Measurements from ENCODE around the gene TARBP2.

- TF ChIP-seq EP300 (IDR thresholded peaks at IDR 0.05) (no peak), CTCF (IDR thresholded peaks at IDR 0.05) (no peak)
These were observed 6.5 kb downstream of the TARBP2 start for GRCh38 chr12:53507603-53507885.
